Body of pancreas (tissue), 4 donors: ENCODE measurements around the gene EGLN3.

Experiments
- CTCF ChIP-seq, 7 experiments: fragments of 450-650 bp in 4 of 7; fragments of 200-600 bp in 3 of 7; sonication (generic) in 3 of 7; IDR thresholded peaks; one replicate each; pipeline ENCODE4 v1.5.1; 2016 to 2019; ENCODE audit warnings: antibody characterized with exemption in 7 of 7
- POLR2A ChIP-seq, 3 donors: fragments of 450-650 bp; IDR thresholded peaks; one replicate each; pipeline ENCODE4 v1.6.1; 2016; ENCODE audit warnings: antibody characterized with exemption in 3 of 3, mild to moderate bottlenecking in 2 of 3

DNA sequence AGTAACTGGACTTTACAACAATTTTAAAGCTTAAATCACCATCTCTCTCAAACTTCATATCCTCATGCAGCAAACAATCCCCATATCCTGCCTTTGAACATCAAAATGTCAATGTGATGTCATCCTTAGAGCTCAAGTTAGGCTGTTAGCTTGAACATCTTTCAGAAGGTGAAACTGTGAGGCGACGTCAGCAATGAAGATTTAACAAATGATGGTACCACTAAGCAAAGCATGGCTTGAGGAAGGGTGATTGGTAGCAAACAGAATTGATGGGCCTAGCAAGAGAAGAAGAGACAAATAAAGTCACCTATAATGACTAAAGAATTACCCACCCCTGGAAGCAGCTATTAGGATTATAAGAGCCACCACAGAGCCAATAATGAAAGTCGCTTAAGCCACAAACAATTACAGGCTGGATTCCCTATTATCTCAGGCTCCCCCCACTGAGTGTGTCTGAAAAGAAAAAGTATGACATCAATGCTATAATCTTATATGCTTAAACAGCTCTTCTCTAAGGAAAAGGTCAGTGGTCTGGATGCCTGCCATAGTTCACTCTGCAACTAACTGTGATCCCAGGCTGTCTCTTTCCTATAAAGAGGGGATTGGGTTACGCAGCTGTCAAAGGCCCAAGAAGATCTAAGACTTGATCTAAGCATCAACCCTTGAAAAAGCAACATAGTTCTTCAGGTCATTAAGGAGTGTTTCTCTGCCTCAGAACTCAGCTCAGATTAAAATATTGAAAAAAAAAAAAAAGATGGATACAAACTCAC lies 18.1 kb downstream of the EGLN3 start:
- TF ChIP-seq CTCF (IDR thresholded peaks at IDR 0.05) (no peak), POLR2A (IDR thresholded peaks at IDR 0.05) (no peak)
